GM19238 (cell line): ENCODE data around the gene ZNF408.

Experiments
- DNase-seq: peaks from one replicate; pipeline ENCODE4 v3.0.0; 2011; ENCODE audit warnings: low spot score; ENCODE audit not compliant: insufficient read length

The ZNF408 gene

GRCh38 chr11:46726206-46726862, 25.5 kb downstream of the ZNF408 start:
- no peak for DNase-seq

GRCh38 chr11:46727952-46728658, 27.3 kb downstream of the ZNF408 start:
- DNase-seq: no peak

- no peak for DNase-seq
Observed at GRCh38 chr11:46728659-46729040, 27.8 kb downstream of the ZNF408 start.

GRCh38 chr11:46729110-46730027, 28.5 kb downstream of the ZNF408 start:
- DNase-seq: no peak

GRCh38 chr11:46731545-46731944, 30.7 kb downstream of the ZNF408 start:
- no peak for DNase-seq

GRCh38 chr11:46733234-46733633, 32.4 kb downstream of the ZNF408 start:
- no peak for DNase-seq

GRCh38 chr11:46736146-46736545, 35.3 kb downstream of the ZNF408 start:
- DNase-seq: no peak

GRCh38 chr11:46736615-46737014, 35.8 kb downstream of the ZNF408 start:
- no peak for DNase-seq

- DNase-seq: no peak
Observed at GRCh38 chr11:46737699-46738098, 36.9 kb downstream of the ZNF408 start.

GRCh38 chr11:46738887-46739286, 38.1 kb downstream of the ZNF408 start:
- DNase-seq: no peak

GRCh38 chr11:46741600-46742484, 41.0 kb downstream of the ZNF408 start:
- DNase-seq: no peak

- DNase-seq: no peak
Observed at GRCh38 chr11:46743043-46743442, 42.2 kb downstream of the ZNF408 start.

- no peak for DNase-seq
Observed at GRCh38 chr11:46743693-46744339, 43.0 kb downstream of the ZNF408 start.

GRCh38 chr11:46745328-46745727, 44.5 kb downstream of the ZNF408 start:
- DNase-seq: no peak

- DNase-seq: no peak
Observed at GRCh38 chr11:46745995-46746394, 45.2 kb downstream of the ZNF408 start.

GRCh38 chr11:46747150-46747549, 46.3 kb downstream of the ZNF408 start:
- DNase-seq: no peak
